DND-41 (cell line): ENCODE data around the gene DCLK1.

ENCODE experiments used
- ATAC-seq: fragments of 200-7000 bp; cut with Tn5 transposase; 3 replicates; pipeline ENCODE4 v1.9.1; 2021; ENCODE audit warnings: low read depth; ENCODE audit not compliant: insufficient read depth
- DNase-seq: peaks from one replicate; pipeline ENCODE4 v3.0.0-alpha.2; 2020
- H2AFZ ChIP-seq: 2 replicates; pipeline ENCODE4 v1.6.0; 2012; ENCODE audit warnings: low read depth, low read length
- H3K27ac ChIP-seq: 2 replicates; pipeline ENCODE4 v1.5.1; 2012; ENCODE audit warnings: low read length, inconsistent platforms
- H3K27me3 ChIP-seq: fragments of 200-600 bp; sonication (generic); 2 replicates; pipeline ENCODE4 v1.6.0; 2012; ENCODE audit warnings: low read length, mild to moderate bottlenecking, inconsistent platforms; ENCODE audit not compliant: insufficient read depth, poor library complexity
- H3K36me3 ChIP-seq: 2 replicates; pipeline ENCODE4 v1.5.1; 2012; ENCODE audit warnings: low read length, inconsistent platforms; ENCODE audit not compliant: insufficient read depth
- H3K4me1 ChIP-seq: 2 replicates; pipeline ENCODE4 v1.5.1; 2012; ENCODE audit warnings: mild to moderate bottlenecking, low read length; ENCODE audit not compliant: insufficient read depth
- H3K4me2 ChIP-seq: 2 replicates; pipeline ENCODE4 v1.6.0; 2012; ENCODE audit warnings: mild to moderate bottlenecking, moderate library complexity, low read length, inconsistent platforms; ENCODE audit not compliant: insufficient read depth
- H3K4me3 ChIP-seq, 2 experiments: fragments of 200-600 bp in 1 of 2; shearing (Covaris generic) in 1 of 2; 2 replicates each; pipeline ENCODE4 v1.5.1; 2012 to 2016; ENCODE audit warnings: inconsistent platforms in 2 of 2, low read length in 2 of 2, mild to moderate bottlenecking in 2 of 2, low read depth in 1 of 2, moderate library complexity in 1 of 2
- H3K79me2 ChIP-seq: 2 replicates; pipeline ENCODE4 v1.6.0; 2012; ENCODE audit warnings: low read length, inconsistent platforms; ENCODE audit not compliant: insufficient read depth
- H3K9ac ChIP-seq: 2 replicates; pipeline ENCODE4 v1.6.0; 2012; ENCODE audit warnings: low read depth, mild to moderate bottlenecking, inconsistent platforms, low read length, moderate library complexity
- H3K9me3 ChIP-seq: 2 replicates; pipeline ENCODE4 v1.5.1; 2012; ENCODE audit warnings: low read length, moderate library complexity, mild to moderate bottlenecking, inconsistent platforms; ENCODE audit not compliant: insufficient read depth, severe bottlenecking
- H4K20me1 ChIP-seq: 2 replicates; pipeline ENCODE4 v1.6.0; 2012; ENCODE audit warnings: low read length; ENCODE audit not compliant: insufficient read depth
- CTCF ChIP-seq: IDR thresholded peaks from 2 replicates; pipeline ENCODE4 v1.5.1; 2012; ENCODE audit warnings: borderline replicate concordance, low read length, moderate library complexity, mild to moderate bottlenecking; ENCODE audit not compliant: poor library complexity, severe bottlenecking; ENCODE audit errors: extremely low read depth
- EZH2 ChIP-seq: IDR thresholded peaks from 3 replicates; pipeline ENCODE4 v1.6.1; 2012; ENCODE audit warnings: borderline replicate concordance, low read depth, mild to moderate bottlenecking, moderate library complexity, low read length, inconsistent platforms; ENCODE audit not compliant: severe bottlenecking

Gene DCLK1

GRCh38 chr13:36028359-36029025, 102.7 kb downstream of the DCLK1 start:
- Histone ChIP-seq H3K4me1 (no peaks in the 10 kb centered on the region), H3K9me3 (no peaks in the 10 kb centered on the region), H3K4me2 (no peak overlapping the region), H3K9ac (no peak overlapping the region), H3K27ac (no peak overlapping the region), H2AFZ (no peak overlapping the region), H3K79me2 (no peaks in the 10 kb centered on the region), H3K27me3 (no peaks in the 10 kb centered on the region), H3K36me3 (no peaks in the 10 kb centered on the region), H4K20me1 (no peaks in the 10 kb centered on the region), H3K4me3 (no peak overlapping the region)
- ATAC-seq (no peak), DNase-seq (no peak)
- no peak for TF ChIP-seq CTCF
- no peak for TF ChIP-seq EZH2

GRCh38 chr13:36026531-36026930, 104.7 kb downstream of the DCLK1 start:
- Histone ChIP-seq H2AFZ (no peak overlapping the region), H3K27ac (no peak overlapping the region), H3K9ac (no peak overlapping the region), H3K79me2 (no peaks in the 10 kb centered on the region), H3K36me3 (no peaks in the 10 kb centered on the region), H3K4me3 (no peak overlapping the region), H3K4me1 (no peaks in the 10 kb centered on the region), H3K27me3 (no peaks in the 10 kb centered on the region), H3K9me3 (peaks cover under 1% of the 10 kb centered on the region), H3K4me2 (no peak overlapping the region), H4K20me1 (no peaks in the 10 kb centered on the region)
- TF ChIP-seq CTCF (no peak), EZH2 (no peak)
- ATAC-seq (no peak), DNase-seq (no peak)

GRCh38 chr13:36014763-36015162, 116.4 kb downstream of the DCLK1 start:
- ATAC-seq (no peak), DNase-seq (no peak)
- TF ChIP-seq EZH2 (no peak), CTCF (no peak)
- no peak overlapping the region for H3K4me3 ChIP-seq
- no peaks in the 10 kb centered on the region for H4K20me1 ChIP-seq
- H3K4me2 ChIP-seq, result no peak overlapping the region
- no peaks in the 10 kb centered on the region for H3K79me2 ChIP-seq
- no peak overlapping the region for H3K9ac ChIP-seq
- no peak overlapping the region for H2AFZ ChIP-seq
- no peaks in the 10 kb centered on the region for H3K4me1 ChIP-seq
- no peaks in the 10 kb centered on the region for H3K36me3 ChIP-seq
- no peak overlapping the region for H3K27ac ChIP-seq
- no peaks in the 10 kb centered on the region for H3K27me3 ChIP-seq
- no peaks in the 10 kb centered on the region for H3K9me3 ChIP-seq
